C4-2B (cell line): ENCODE data around the gene APCDD1.

Experiments used
- ZFX ChIP-seq: fragments of 450-650 bp; IDR thresholded peaks from 2 replicates; pipeline ENCODE4 v1.6.1; 2017
- TF ChIP-seq, protein P1 (sequence below): fragments of 450-650 bp; conservative IDR thresholded peaks from 2 replicates; pipeline ENCODE4 v1.5.1; 2017; ENCODE audit warnings: mild to moderate bottlenecking

DNA sequence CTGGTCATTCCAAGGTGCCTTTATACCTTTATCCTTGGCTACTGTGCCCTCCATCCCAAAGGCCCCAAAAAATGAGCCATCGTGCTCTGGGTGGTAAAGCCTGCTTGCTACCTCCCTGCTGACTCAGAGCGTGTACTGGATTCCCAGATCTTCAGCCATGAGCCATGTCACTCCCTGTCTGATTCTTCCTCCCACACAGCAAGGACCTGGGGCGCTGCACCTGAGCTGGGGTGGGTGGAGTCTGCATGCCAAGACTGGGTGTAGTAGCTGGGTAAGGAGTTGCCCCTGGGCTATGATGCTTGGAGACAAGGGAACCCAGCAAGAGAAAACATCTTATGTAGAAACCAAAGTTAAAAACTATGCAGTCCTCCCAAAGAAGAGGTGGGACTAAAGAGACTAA lies 37.2 kb upstream of the APCDD1 start:
- TF ChIP-seq, protein P1, sequence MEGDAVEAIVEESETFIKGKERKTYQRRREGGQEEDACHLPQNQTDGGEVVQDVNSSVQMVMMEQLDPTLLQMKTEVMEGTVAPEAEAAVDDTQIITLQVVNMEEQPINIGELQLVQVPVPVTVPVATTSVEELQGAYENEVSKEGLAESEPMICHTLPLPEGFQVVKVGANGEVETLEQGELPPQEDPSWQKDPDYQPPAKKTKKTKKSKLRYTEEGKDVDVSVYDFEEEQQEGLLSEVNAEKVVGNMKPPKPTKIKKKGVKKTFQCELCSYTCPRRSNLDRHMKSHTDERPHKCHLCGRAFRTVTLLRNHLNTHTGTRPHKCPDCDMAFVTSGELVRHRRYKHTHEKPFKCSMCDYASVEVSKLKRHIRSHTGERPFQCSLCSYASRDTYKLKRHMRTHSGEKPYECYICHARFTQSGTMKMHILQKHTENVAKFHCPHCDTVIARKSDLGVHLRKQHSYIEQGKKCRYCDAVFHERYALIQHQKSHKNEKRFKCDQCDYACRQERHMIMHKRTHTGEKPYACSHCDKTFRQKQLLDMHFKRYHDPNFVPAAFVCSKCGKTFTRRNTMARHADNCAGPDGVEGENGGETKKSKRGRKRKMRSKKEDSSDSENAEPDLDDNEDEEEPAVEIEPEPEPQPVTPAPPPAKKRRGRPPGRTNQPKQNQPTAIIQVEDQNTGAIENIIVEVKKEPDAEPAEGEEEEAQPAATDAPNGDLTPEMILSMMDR = no peak
- TF ChIP-seq ZFX = no peak
